NOMO-1 treated with dmso at 0.1 percent for 144 hours (cell line): ENCODE data around the gene FAM3B.
A peak's percentile ranks its signal among the peaks of the same experiment; 100 is the strongest.

ENCODE experiments used
- DNase-seq: peaks from one replicate; lab custom pipeline; 2025; ENCODE audit not compliant: unreplicated experiment; lab: John Stamatoyannopoulos, UW

The FAM3B gene

GRCh38 chr21:41393876-41394465 lies 77.4 kb downstream of the FAM3B start:
- DNase-seq = no peak

- DNase-seq = peak; percentile 70
Measured at GRCh38 chr21:41396558-41397075, 80.0 kb downstream of the FAM3B start.

DNA sequence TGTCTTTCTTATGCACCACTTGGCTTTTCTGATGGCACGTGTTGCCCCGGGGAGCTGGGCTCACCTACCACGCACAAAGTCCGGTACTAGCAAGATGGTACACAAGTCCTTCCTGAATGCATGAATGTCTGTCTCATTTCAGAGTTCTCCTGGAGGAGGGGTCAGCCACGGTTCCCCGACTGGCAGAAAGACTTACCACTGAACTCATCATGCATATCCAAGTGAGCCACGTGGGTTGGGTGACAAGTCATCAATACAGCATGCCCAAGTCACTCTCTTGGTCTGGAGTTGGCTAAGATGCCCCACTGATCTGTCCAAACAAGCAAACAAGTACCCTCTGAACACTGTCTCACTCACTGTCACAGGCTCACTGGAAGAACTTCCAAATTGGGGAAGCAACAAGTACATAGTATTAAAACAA lies 80.9 kb downstream of the FAM3B start:
- DNase-seq = no peak

DNA sequence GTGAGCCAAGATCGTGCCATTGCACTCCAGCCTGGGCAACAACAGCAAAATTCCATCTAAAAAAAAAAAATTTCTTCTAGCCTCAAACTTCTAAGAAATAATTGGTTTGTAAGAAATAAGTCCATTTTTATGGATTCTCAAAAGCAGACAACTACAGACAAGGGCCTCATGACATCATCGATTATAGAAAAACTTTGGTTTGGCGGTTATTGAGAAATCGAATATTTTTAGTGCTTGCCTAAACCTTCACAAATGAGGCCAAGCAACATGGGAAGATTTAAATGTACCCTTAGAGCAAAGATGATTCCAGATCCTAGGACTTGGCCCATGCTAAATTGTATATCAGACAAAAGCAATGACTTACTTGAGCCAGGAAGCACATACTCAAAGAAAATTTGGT lies 81.7 kb downstream of the FAM3B start:
- no peak for DNase-seq

DNA sequence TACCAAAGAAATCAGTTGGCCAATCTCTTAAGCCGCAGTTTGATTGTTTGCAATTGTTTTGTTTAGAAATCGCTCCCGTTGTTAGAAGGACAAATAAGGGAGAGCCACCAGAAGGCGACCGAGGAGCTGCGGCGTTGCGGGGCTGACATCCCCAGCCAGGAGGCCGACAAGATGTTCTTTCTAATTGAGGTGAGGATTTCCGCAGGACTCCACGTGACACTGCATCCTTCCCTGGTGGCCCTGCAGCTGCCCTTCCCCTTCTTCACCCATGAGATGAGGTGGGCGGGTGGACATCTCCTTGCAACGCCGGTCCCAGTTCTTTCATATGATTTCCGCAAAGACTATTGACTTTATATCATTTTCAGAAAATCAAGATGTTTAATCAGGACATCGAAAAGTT lies 82.2 kb downstream of the FAM3B start:
- DNase-seq = no peak

DNA sequence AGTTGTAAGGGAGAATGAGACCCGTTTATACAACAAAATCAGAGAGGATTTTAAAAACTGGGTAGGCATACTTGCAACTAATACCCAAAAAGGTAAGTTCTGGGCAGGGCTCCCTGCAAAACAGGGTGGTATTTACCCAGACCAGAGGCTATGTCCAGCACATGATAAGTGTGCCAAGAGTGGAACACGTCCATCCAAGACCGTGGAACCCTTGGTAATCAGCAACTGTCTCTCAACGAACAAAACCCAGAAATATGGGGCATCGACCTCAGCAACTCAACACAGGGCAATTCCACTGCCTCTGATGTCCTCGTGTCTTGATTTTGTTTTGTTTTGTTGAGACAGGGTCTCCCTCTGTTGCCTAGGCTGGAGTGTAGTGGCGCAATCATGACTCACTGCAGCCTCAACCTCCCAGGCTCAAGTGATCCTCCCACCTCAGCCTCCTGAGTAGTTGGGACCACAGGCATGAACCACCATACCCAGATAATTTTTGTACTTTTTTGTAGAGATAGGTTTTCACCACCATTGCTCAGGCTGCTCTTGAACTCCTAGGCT lies 82.7 kb downstream of the FAM3B start:
- DNase-seq = no peak

GRCh38 chr21:41402231-41402630 lies 85.6 kb downstream of the FAM3B start:
- DNase-seq = no peak

DNA sequence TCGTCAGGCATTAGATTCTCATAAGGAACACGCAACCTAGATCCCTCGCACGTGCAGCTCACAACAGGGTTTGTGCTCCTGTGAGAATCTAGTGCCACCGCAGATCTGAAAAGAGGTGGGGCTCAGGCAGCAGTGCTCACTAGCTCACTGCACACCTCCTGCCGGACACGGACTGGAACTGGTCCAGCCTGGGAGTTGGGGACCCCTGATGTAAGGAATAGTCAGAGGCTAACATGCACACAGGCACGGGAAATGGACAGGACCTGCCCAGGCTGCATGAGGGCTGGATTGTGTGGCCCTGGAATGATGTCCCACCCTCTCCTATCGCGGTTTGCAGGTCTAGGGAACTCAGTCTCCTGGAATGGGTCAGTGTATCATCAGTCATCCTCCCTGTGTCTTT lies 86.2 kb downstream of the FAM3B start:
- no peak for DNase-seq

DNA sequence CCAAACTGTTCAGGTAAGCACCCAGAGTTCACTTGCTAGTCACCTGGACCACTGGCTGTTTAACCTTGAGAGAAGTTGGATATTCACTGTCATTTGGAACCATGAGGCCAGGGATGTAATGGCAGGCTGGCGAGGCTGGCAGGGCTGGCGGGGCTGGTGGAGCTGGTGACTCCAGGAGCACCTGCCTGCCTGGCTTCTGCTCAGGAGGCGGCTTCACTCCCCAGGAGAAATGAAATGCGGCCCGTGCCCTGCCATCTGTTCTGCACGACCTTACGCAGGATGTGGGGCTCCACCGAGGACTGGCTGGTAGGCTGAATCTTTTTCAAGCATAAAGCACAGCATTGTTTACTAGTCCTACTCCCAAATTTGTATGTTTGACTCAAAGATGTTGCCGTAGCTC lies 86.7 kb downstream of the FAM3B start:
- DNase-seq = no peak

- DNase-seq = no peak
Measured at GRCh38 chr21:41403966-41404365, 87.4 kb downstream of the FAM3B start.

DNA sequence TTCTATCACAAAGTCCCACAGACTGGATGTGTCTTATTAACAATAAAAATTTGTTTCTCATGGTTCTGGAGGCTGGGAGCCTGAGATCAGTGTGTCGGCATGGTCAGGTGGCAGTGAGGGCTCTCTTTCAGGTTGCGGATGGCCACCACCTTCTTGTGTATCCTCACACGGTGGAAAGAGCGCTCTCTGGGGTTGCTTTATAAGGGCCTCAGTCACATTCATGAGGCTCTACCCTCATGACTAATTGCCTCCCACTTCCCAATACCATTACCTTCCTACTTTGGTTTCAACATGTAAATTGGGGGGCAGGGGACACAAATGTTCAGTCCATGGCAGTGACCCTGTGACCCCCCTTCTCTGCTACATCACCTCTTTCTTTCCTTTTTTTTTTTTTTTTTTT lies 88.7 kb downstream of the FAM3B start:
- DNase-seq = no peak

- DNase-seq = no peak
Measured at GRCh38 chr21:41406340-41406739, 89.7 kb downstream of the FAM3B start.
